ENCODE results near the gene CLNS1A. TPM values are rescaled to one million over a fixed set of nuclear protein-coding genes. Genes with fewer than 3 reads are reported as not detected.

CLNS1A gene
- total RNA-seq = 163 and 167 TPM in 2 replicates
- long read RNA-seq, transcript CLNS1A-204 (7 exons, 2,993 nt) = major isoform, 481 of 509 reads
- long read RNA-seq, partial matches to known transcripts = 3 of 509 reads
- long read RNA-seq, other reads (novel, unspliced or antisense) = 21 of 509 reads

GRCh38 chr11:77637345-77638165 is at the start of gene CLNS1A:
Gene CLNS1A, minus strand, starts transcription at chr11:77637794. Its CDS starts 80 bp downstream, at chr11:77637714.
- TF ChIP-seq CTCF (conservative IDR thresholded peaks at IDR 0.05) = no peak
- peak within 1 kb of the TSS; percentile 96 for H3K4me3 Mint-ChIP-seq
- peaks cover 3% of the 10 kb centered on the region for H3K36me3 Mint-ChIP-seq (ENCODE audit: low read depth)
- H3K4me1 Mint-ChIP-seq = peaks cover 24% of the 10 kb centered on the region
- peaks cover 2% of the 10 kb centered on the region for H3K9me3 Mint-ChIP-seq
- H3K27ac Mint-ChIP-seq (ENCODE audit: unreplicated experiment) = peak within 1 kb of the TSS; percentile 78
- H3K27me3 Mint-ChIP-seq (ENCODE audit: low read depth) = peaks cover 3% of the 10 kb centered on the region
- peak; percentile 66 for DNase-seq (ENCODE audit: low read depth, low spot score)

- Mint-ChIP-seq H3K27me3 (ENCODE audit: low read depth) (no peaks in the 10 kb centered on the region), H3K4me1 (no peaks in the 10 kb centered on the region), H3K9me3 (no peaks in the 10 kb centered on the region), H3K27ac (ENCODE audit: unreplicated experiment) (no peak overlapping the region), H3K4me3 (no peak overlapping the region), H3K36me3 (ENCODE audit: low read depth) (peaks cover 9% of the 10 kb centered on the region)
- no peak for TF ChIP-seq CTCF (conservative IDR thresholded peaks at IDR 0.05)
- no peak for DNase-seq (ENCODE audit: low read depth, low spot score)
These were observed 49.5 kb upstream of the CLNS1A start for GRCh38 chr11:77687088-77687487.

- TF ChIP-seq CTCF (conservative IDR thresholded peaks at IDR 0.05) = no peak
- Mint-ChIP-seq H3K27me3 (ENCODE audit: low read depth) (no peaks in the 10 kb centered on the region), H3K36me3 (ENCODE audit: low read depth) (peaks cover 21% of the 10 kb centered on the region), H3K9me3 (no peaks in the 10 kb centered on the region), H3K27ac (ENCODE audit: unreplicated experiment) (no peak overlapping the region), H3K4me1 (no peaks in the 10 kb centered on the region), H3K4me3 (no peak overlapping the region)
- no peak for DNase-seq (ENCODE audit: low read depth, low spot score)
These were observed 39.5 kb upstream of the CLNS1A start for GRCh38 chr11:77677138-77677537.

GRCh38 chr11:77672264-77672663 is 34.7 kb upstream of the CLNS1A start:
- H3K27ac Mint-ChIP-seq (ENCODE audit: unreplicated experiment) = no peak overlapping the region
- no peaks in the 10 kb centered on the region for H3K4me1 Mint-ChIP-seq
- H3K36me3 Mint-ChIP-seq (ENCODE audit: low read depth) = peaks cover 33% of the 10 kb centered on the region
- H3K27me3 Mint-ChIP-seq (ENCODE audit: low read depth) = no peaks in the 10 kb centered on the region
- no peak overlapping the region for H3K4me3 Mint-ChIP-seq
- no peak for DNase-seq (ENCODE audit: low read depth, low spot score)
- no peaks in the 10 kb centered on the region for H3K9me3 Mint-ChIP-seq
- TF ChIP-seq CTCF (conservative IDR thresholded peaks at IDR 0.05) = no peak

- no peak for TF ChIP-seq CTCF (conservative IDR thresholded peaks at IDR 0.05)
- Mint-ChIP-seq H3K36me3 (ENCODE audit: low read depth) (peaks cover 18% of the 10 kb centered on the region), H3K27me3 (ENCODE audit: low read depth) (no peaks in the 10 kb centered on the region), H3K4me3 (no peak overlapping the region), H3K27ac (ENCODE audit: unreplicated experiment) (no peak overlapping the region), H3K4me1 (no peaks in the 10 kb centered on the region), H3K9me3 (no peaks in the 10 kb centered on the region)
- no peak for DNase-seq (ENCODE audit: low read depth, low spot score)
These were observed 32.4 kb upstream of the CLNS1A start for GRCh38 chr11:77669848-77670511.

All from neural crest cell (in vitro differentiated cells).